Ascending aorta (tissue), 2 donors: ENCODE results near the gene BTN3A1. TPM values are rescaled to one million over a fixed set of nuclear protein-coding genes. Genes with fewer than 3 reads are reported as not detected.

Experiments used
- DNase-seq, 2 donors: peaks; one replicate each; pipeline ENCODE4 v3.0.0-alpha.2; 2019; ENCODE audit warnings: low spot score in 2 of 2
- H3K27ac ChIP-seq, 2 donors: fragments of 200-600 bp; sonication (generic); one replicate each; pipeline ENCODE4 v1.5.1; 2016 to 2017; ENCODE audit warnings: mild to moderate bottlenecking in 1 of 2
- H3K27me3 ChIP-seq: fragments of 200-600 bp; sonication (generic); one replicate; pipeline ENCODE4 v1.5.1; 2017
- H3K36me3 ChIP-seq, 2 donors: fragments of 200-600 bp; sonication (generic); one replicate each; pipeline ENCODE4 v1.5.1; 2016
- H3K4me1 ChIP-seq, 2 donors: fragments of 200-600 bp; sonication (generic); one replicate each; pipeline ENCODE4 v1.5.1; 2016 to 2017; ENCODE audit warnings: mild to moderate bottlenecking in 1 of 2
- H3K4me3 ChIP-seq, 2 donors: fragments of 200-600 bp; sonication (generic); one replicate each; pipeline ENCODE4 v1.5.1; 2016 to 2017; ENCODE audit warnings: mild to moderate bottlenecking in 1 of 2
- H3K9me3 ChIP-seq, 2 donors: fragments of 200-600 bp; sonication (generic); one replicate each; pipeline ENCODE4 v1.5.1; 2016
- intact Hi-C: fragments of 100-400 bp; cut with DNase I; formaldehyde crosslinking; loops from one replicate; pipeline ENCODE4 v1.15.1; 2023
- total RNA-seq: library from RNA; depleted of rRNA; stranded (reverse); fragments of >200 nt; gene quantifications from one replicate; pipeline ENCODE4 v1.1.0, GENCODE V29; 2016
- TF ChIP-seq, protein P1 (sequence below), 3 experiments: fragments of 200-600 bp in 2 of 3; fragments of 450-650 bp in 1 of 3; sonication (generic) in 2 of 3; IDR thresholded peaks; one replicate each; pipeline ENCODE4 v1.5.1; 2016 to 2019; ENCODE audit warnings: antibody characterized with exemption in 3 of 3, mild to moderate bottlenecking in 1 of 3, moderate library complexity in 1 of 3

The BTN3A1 gene
- total RNA-seq, 1 donor from 2014 or later = 7.7 TPM

DNA sequence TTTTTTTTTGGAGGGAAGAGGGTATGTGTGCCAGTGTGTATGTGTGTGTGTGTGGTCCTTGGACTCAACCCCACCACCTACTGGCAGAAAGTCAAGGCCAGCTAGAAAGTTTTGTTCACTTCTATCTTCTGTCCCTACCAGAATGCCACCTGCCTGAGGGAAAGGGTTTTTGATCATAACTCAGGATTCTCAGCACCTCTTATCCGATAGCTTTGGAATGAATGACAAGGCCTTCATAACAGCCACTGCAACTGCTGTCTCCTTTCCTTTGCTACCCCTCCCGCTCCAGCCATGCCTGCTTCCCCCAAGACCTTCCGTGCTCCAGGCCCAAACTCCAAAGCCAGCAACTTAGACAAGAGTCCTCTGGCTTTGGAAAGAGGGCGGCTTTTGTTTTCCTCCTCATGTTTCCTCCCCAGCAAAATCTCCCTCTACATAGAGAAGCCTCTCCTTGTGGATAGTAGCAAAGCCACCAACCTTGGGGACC, 18.7 kb downstream of the BTN3A1 start:
- Histone ChIP-seq H3K4me1 (peaks cover 5 to 35% of the 10 kb centered on the region in 2 donors), H3K36me3 (no peaks in the 10 kb centered on the region), H3K27ac (peak overlapping the region; percentile 75 to 95), H3K9me3 (no peaks in the 10 kb centered on the region), H3K4me3 (peak overlapping the region; percentile 52 to 97), H3K27me3 (no peaks in the 10 kb centered on the region)
- intact Hi-C loops = loop anchor here (1.0 to 5.0 kb wide), 5 partner anchors 18 to 102 kb away; partner anchors contain the start of genes BTN2A1, BTN3A1, BTN3A2 and BTN3A3
- TF ChIP-seq, protein P1, sequence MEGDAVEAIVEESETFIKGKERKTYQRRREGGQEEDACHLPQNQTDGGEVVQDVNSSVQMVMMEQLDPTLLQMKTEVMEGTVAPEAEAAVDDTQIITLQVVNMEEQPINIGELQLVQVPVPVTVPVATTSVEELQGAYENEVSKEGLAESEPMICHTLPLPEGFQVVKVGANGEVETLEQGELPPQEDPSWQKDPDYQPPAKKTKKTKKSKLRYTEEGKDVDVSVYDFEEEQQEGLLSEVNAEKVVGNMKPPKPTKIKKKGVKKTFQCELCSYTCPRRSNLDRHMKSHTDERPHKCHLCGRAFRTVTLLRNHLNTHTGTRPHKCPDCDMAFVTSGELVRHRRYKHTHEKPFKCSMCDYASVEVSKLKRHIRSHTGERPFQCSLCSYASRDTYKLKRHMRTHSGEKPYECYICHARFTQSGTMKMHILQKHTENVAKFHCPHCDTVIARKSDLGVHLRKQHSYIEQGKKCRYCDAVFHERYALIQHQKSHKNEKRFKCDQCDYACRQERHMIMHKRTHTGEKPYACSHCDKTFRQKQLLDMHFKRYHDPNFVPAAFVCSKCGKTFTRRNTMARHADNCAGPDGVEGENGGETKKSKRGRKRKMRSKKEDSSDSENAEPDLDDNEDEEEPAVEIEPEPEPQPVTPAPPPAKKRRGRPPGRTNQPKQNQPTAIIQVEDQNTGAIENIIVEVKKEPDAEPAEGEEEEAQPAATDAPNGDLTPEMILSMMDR (IDR thresholded peaks at IDR 0.05) = peak; percentile 11 to 27 (median 13)
- no peak for DNase-seq

DNA sequence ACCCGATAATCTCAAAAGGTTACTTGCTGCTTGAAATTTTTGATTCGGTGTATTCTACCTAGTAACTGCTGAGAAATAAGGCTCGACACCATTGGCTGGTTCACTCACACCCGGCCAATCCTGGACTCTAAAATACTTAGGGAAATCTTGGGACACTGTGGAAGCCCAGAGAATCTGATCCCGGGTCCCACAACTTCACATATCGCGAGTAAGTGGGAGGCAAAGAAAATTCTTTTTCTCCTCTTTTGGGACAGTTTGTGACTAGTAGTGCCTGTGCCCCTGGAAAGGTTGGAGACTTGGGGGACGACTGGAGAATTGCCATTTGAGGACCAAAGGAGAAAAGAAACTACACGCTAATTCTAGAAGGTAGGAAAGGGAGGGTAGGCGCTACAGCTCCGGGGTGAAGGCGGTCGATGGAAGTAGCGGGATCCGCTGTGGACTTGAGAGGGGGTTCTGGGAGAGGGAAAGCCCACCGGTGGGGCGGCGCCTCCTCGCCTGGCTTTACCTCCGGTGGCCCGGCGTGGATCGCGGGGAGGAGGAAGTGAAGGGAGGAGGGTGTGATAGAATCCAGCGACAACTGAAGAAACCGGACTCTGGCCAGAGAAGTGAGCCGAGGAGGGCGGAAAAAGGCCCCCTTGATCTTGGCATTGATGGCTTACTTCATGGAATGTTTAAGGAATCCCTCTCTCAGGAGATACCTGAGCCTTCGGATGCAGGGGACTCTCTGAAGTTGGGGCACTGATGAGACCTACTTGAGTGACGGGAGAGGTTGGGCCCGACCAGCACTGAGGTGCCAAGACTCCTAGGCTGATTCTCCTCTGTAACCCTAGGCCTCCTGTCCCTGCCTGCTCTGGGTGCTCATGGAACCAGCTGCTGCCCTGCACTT, 19.4 kb downstream of the BTN3A1 start:
- TF ChIP-seq, protein P1 (IDR thresholded peaks at IDR 0.05) = no peak
- Histone ChIP-seq H3K4me1 (peaks cover 5 to 35% of the 10 kb centered on the region in 2 donors), H3K4me3 (peak overlapping the region; percentile 52 to 97), H3K36me3 (peaks cover 5 to 6% of the 10 kb centered on the region in 2 donors), H3K27me3 (no peaks in the 10 kb centered on the region), H3K27ac (peak overlapping the region; percentile 75 to 95), H3K9me3 (no peaks in the 10 kb centered on the region)
- intact Hi-C loops = loop anchor here (1.0 to 5.0 kb wide), 5 partner anchors 19 to 101 kb away; partner anchors contain the start of genes BTN2A1, BTN3A1, BTN3A2 and BTN3A3
- peak; percentile 38 to 87 for DNase-seq

DNA sequence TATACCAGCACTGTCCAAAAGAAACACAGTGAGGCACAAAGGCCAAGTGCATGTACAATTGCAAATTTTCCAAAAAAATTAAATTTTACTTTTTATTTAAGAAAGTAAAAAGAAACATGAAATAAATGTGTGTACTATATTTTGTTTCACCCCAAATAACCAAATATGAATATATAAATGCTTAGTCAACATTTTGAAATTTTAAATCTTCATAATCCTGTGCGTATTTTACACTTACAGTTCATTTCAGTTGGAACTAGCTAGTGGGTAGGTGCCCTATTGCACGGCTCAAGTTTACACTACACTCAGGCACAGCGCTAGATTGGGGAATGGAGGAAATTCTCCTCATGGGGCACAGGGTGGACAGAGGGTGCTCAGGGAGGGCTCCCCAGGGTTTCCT, 20.3 kb downstream of the BTN3A1 start:
- peak overlapping the region; percentile 52 to 97 for H3K4me3 ChIP-seq
- TF ChIP-seq, protein P1 (IDR thresholded peaks at IDR 0.05) = no peak
- no peaks in the 10 kb centered on the region for H3K9me3 ChIP-seq
- peaks cover 5 to 35% of the 10 kb centered on the region in 2 donors for H3K4me1 ChIP-seq
- intact Hi-C loops = loop anchor here (5.0 kb wide), 2 partner anchors 55 to 100 kb away; partner anchors contain the start of gene BTN3A2
- peaks cover 9 to 10% of the 10 kb centered on the region in 2 donors for H3K36me3 ChIP-seq
- no peaks in the 10 kb centered on the region for H3K27me3 ChIP-seq
- no peak overlapping the region for H3K27ac ChIP-seq
- no peak for DNase-seq

DNA sequence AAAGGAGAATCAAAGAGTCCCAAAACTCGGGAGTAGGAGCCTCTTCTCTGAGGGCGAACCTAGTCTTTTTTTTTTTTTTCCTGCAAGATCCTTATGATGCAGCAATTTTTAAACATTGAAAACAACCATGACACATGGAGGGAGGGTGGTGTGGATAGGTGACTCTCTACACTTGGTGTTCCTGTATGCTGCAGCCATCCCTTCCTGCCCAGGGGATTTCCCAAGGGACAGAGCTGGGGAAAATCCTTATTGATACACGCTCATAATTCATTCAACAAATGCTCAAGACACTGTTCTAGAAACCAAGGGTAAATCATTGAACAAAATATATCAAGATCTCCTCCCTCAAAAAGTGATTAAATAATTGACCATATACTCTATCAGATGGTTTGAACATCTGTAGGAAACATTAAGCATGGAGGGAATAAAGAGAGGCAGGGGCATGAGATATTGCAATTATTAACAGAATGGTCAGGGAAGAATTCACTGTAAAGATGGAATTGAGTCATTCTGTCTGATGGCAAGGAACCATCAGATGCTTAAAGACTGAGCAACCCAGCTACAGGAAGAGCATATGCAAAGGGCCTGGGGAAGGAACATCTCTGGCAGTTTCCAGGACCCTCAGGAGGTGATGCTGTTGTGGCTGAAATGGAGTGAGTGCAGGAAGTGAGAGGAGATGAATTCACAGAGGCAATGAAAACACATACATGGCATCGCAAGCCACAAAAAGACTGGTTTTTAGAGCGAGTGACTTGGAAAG, 24.8 kb downstream of the BTN3A1 start:
- Histone ChIP-seq H3K9me3 (no peaks in the 10 kb centered on the region), H3K4me3 (no peak overlapping the region), H3K36me3 (peaks cover 15 to 27% of the 10 kb centered on the region in 2 donors), H3K27ac (no peak overlapping the region), H3K27me3 (no peaks in the 10 kb centered on the region), H3K4me1 (peaks cover 0 to 25% of the 10 kb centered on the region in 2 donors)
- TF ChIP-seq, protein P1 (IDR thresholded peaks at IDR 0.05) = no peak
- intact Hi-C loops = no loop called here
- no peak for DNase-seq

DNA sequence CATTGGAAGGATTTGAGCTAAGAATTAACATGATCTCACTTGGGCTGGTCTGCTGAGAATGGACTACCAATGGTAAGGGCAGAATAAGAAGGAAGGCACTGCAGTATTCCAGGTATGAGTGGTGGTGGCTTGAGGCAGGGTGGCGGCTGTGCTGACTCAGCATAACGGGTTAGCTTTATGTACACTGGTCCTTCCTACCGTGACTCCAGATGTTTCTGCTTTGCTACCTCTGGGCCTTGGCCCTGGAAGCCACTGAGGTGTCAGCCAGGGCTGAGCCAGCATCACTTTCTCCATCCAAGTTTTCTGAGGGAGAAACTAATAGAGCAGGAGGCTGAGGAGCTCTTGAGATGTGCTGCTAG, 25.4 kb downstream of the BTN3A1 start:
- Histone ChIP-seq H3K27ac (no peak overlapping the region), H3K4me3 (no peak overlapping the region), H3K4me1 (peaks cover 0 to 24% of the 10 kb centered on the region in 2 donors), H3K27me3 (no peaks in the 10 kb centered on the region), H3K9me3 (no peaks in the 10 kb centered on the region), H3K36me3 (peaks cover 15 to 27% of the 10 kb centered on the region in 2 donors)
- DNase-seq = no peak
- intact Hi-C loops = no loop called here
- TF ChIP-seq, protein P1 (IDR thresholded peaks at IDR 0.05) = no peak
